K562 (cell line): ENCODE results near the gene TPX2. TPM values are rescaled to one million over a fixed set of nuclear protein-coding genes. Genes with fewer than 3 reads are reported as not detected.

Experiments used
- ATAC-seq: fragments of 200-7000 bp; cut with Tn5 transposase; 3 replicates; pipeline ENCODE4 v1.9.1; 2020; ENCODE audit warnings: moderate library complexity
- BruUV-seq: library from RNA; stranded (reverse); fragments of 400-500 nt; replicated peaks from 2 replicates; lab custom pipeline; 2021; lab: Mats Ljungman, UMichigan
- CTCF ChIA-PET: fragments of 300-600 bp; formaldehyde crosslinking; extraction: SDS; loops from one replicate; lab custom pipeline; 2021; ENCODE audit warnings: low intra/inter-chr PET ratio; lab: Yijun Ruan, JAX
- POLR2A ChIA-PET: fragments of 300-600, 350-650 bp; sonication (Branson Sonifier 250); formaldehyde crosslinking; extraction: SDS; loops from one replicate; lab custom pipeline; 2021; ENCODE audit warnings: antibody characterized with exemption, inconsistent platforms; lab: Yijun Ruan, JAX
- DNase-seq, 4 experiments: peaks; one replicate each; pipeline versions ENCODE4 v3.0.0 to v3.0.0-alpha.2; 2011 to 2018; ENCODE audit warnings: low spot score in 3 of 4, mixed read lengths in 3 of 4; ENCODE audit errors: extremely low read depth in 1 of 4
- FAIRE-seq: peaks from 2 replicates; lab custom pipeline; 2011; peaks lifted over from hg19 to GRCh38; lab: Jason Lieb, UNC
- H2AFZ ChIP-seq: 2 replicates; pipeline ENCODE4 v1.6.0; 2011; ENCODE audit warnings: low read depth, low read length, control low read depth, inconsistent platforms
- H3K27ac ChIP-seq: fragments of 200-600 bp; 3 replicates; pipeline ENCODE4 v1.8.0; 2011; ENCODE audit warnings: low read depth, mild to moderate bottlenecking, control low read depth, inconsistent platforms, low read length, moderate library complexity, mixed read lengths; ENCODE audit errors: extremely low read depth
- H3K27me3 ChIP-seq, 2 experiments: fragments of 300-600 bp in 1 of 2; 2 replicates in 1 of 2; 3 replicates in 1 of 2; pipeline versions ENCODE4 v1.6.0 to v1.8.0; 2011; ENCODE audit warnings: inconsistent platforms in 2 of 2, low read length in 2 of 2, mild to moderate bottlenecking in 1 of 2, mixed read lengths in 1 of 2, moderate library complexity in 1 of 2; ENCODE audit not compliant: control insufficient read depth in 2 of 2, insufficient read depth in 2 of 2
- H3K36me3 ChIP-seq: fragments of 300-600 bp; 3 replicates; pipeline ENCODE4 v1.8.0; 2011; ENCODE audit warnings: mild to moderate bottlenecking, low read length, inconsistent platforms; ENCODE audit not compliant: control insufficient read depth, insufficient read depth
- H3K4me1 ChIP-seq, 2 experiments: fragments of 200-600 bp in 1 of 2; replicated peaks in 1 of 2; 2 replicates in 1 of 2; 3 replicates in 1 of 2; pipeline versions ENCODE4 v1.5.1 to v1.8.0; 2011; ENCODE audit warnings: inconsistent platforms in 2 of 2, low read length in 2 of 2, mild to moderate bottlenecking in 1 of 2, mixed read lengths in 1 of 2, moderate library complexity in 1 of 2; ENCODE audit not compliant: control insufficient read depth in 2 of 2, insufficient read depth in 2 of 2
- H3K4me2 ChIP-seq: 2 replicates; pipeline ENCODE4 v1.6.1; 2011; ENCODE audit warnings: low read length, control low read depth, inconsistent platforms, mixed read lengths; ENCODE audit not compliant: insufficient read depth
- H3K4me3 ChIP-seq: fragments of 200-600 bp; sonication (generic), shearing (Covaris generic); 2 replicates; pipeline ENCODE4 v1.5.1; 2016; ENCODE audit warnings: control low read depth, inconsistent platforms
- H3K79me2 ChIP-seq: fragments of 200-600 bp; 3 replicates; pipeline ENCODE4 v1.8.0; 2011; ENCODE audit warnings: low read length, inconsistent platforms; ENCODE audit not compliant: control insufficient read depth, insufficient read depth
- H3K9ac ChIP-seq, 2 experiments: 2 replicates each; pipeline versions ENCODE4 v1.6.0 to v1.6.1; 2011; ENCODE audit warnings: low read depth in 2 of 2, low read length in 2 of 2, control low read depth in 1 of 2, inconsistent platforms in 1 of 2, mild to moderate bottlenecking in 1 of 2, mixed read lengths in 1 of 2; ENCODE audit not compliant: insufficient read depth in 1 of 2
- H3K9me1 ChIP-seq: one replicate; pipeline ENCODE4 v1.6.0; 2011; ENCODE audit warnings: inconsistent platforms, mild to moderate bottlenecking, low read length, moderate library complexity; ENCODE audit not compliant: control insufficient read depth, insufficient read depth
- H3K9me3 ChIP-seq: replicated peaks from 2 replicates; pipeline ENCODE4 v1.5.1; 2011; ENCODE audit warnings: low read depth, low read length, inconsistent platforms; ENCODE audit not compliant: control insufficient read depth, insufficient read depth
- H4K20me1 ChIP-seq: replicated peaks from 2 replicates; pipeline ENCODE4 v1.6.1; 2011; ENCODE audit warnings: low read length, inconsistent platforms, mixed read lengths; ENCODE audit not compliant: control insufficient read depth, insufficient read depth
- ADNP ChIP-seq: fragments of 200-800 bp; sonication (Bioruptor generic); IDR thresholded peaks from 2 replicates; pipeline ENCODE4 v1.6.1; 2016; ENCODE audit warnings: missing genetic modification characterization, missing compliant biosample characterization
- BRD4 ChIP-seq: fragments of 200-600 bp; sonication (generic); IDR thresholded peaks from 2 replicates; pipeline ENCODE4 v1.6.1; 2017; ENCODE audit warnings: inconsistent platforms
- CAMTA2 ChIP-seq: fragments of 250-450 bp; sonication (Bioruptor Pico); conservative IDR thresholded peaks from 2 replicates; pipeline ENCODE4 v1.5.1; 2022
- CBX1 ChIP-seq: sonication (generic); IDR thresholded peaks from 2 replicates; pipeline ENCODE4 v1.6.1; 2016; ENCODE audit warnings: antibody characterized with exemption, low read depth, mild to moderate bottlenecking
- ESRRA ChIP-seq: fragments of 450-650 bp; IDR thresholded peaks from 2 replicates; pipeline ENCODE4 v1.6.1; 2014; ENCODE audit warnings: low read depth, mild to moderate bottlenecking, moderate library complexity, borderline replicate concordance
- FIP1L1 ChIP-seq: fragments of 200-400 bp; formaldehyde crosslinking; IDR thresholded peaks from 2 replicates; pipeline ENCODE4 v1.6.1; 2018; ENCODE audit warnings: mild to moderate bottlenecking, low read depth, low read length; ENCODE audit not compliant: poor library complexity, severe bottlenecking
- GTF2A2 ChIP-seq: IDR thresholded peaks from 2 replicates; pipeline ENCODE4 v1.6.1; 2016; ENCODE audit warnings: mild to moderate bottlenecking, missing genetic modification characterization, missing compliant biosample characterization
- HDAC2 ChIP-seq: fragments of 450-650 bp; IDR thresholded peaks from 2 replicates; pipeline ENCODE4 v1.6.1; 2016; ENCODE audit warnings: mild to moderate bottlenecking
- HNRNPH1 ChIP-seq: fragments of 200-400 bp; formaldehyde crosslinking; optimal IDR thresholded peaks from 2 replicates; pipeline ENCODE3; 2017; ENCODE audit warnings: low read depth, mild to moderate bottlenecking, low read length, moderate library complexity
- HSF4 ChIP-seq: fragments of 250-450 bp; sonication (Bioruptor Pico); IDR thresholded peaks from 2 replicates; pipeline ENCODE4 v2.1.2; 2022; ENCODE audit warnings: mild to moderate bottlenecking, moderate library complexity, borderline replicate concordance
- KDM1A ChIP-seq, 2 experiments: fragments of 450-650 bp; IDR thresholded peaks; 2 replicates each; pipeline ENCODE4 v1.6.1; 2016; ENCODE audit warnings: mild to moderate bottlenecking in 2 of 2
- MLX ChIP-seq, 2 experiments: fragments of 450-650 bp in 1 of 2; sonication (generic) in 1 of 2; formaldehyde crosslinking; conservative IDR thresholded peaks; 2 replicates each; pipeline versions ENCODE4 v1.4.0 to v1.8.1; 2020 to 2022; ENCODE audit warnings: mild to moderate bottlenecking in 1 of 2, missing genetic modification reagents in 1 of 2
- NCOA1 ChIP-seq: fragments of 450-650 bp; IDR thresholded peaks from 2 replicates; pipeline ENCODE4 v1.6.1; 2016; ENCODE audit warnings: low read depth
- NCOA6 ChIP-seq: fragments of 450-650 bp; IDR thresholded peaks from 2 replicates; pipeline ENCODE4 v1.6.1; 2017; ENCODE audit warnings: mild to moderate bottlenecking
- SNIP1 ChIP-seq: fragments of 450-650 bp; IDR thresholded peaks from 2 replicates; pipeline ENCODE4 v1.7.1; 2017; ENCODE audit warnings: low read depth, mild to moderate bottlenecking
- SRSF1 ChIP-seq: fragments of 200-400 bp; formaldehyde crosslinking; IDR thresholded peaks from 2 replicates; pipeline ENCODE4 v1.6.1; 2017; ENCODE audit warnings: mild to moderate bottlenecking, low read depth, low read length, moderate library complexity
- STAT6 ChIP-seq: sonication (generic); formaldehyde crosslinking; IDR thresholded peaks from 2 replicates; pipeline ENCODE4 v1.8.1; 2023; ENCODE audit warnings: mild to moderate bottlenecking, missing genetic modification reagents
- TCF3 ChIP-seq: sonication (generic); formaldehyde crosslinking; IDR thresholded peaks from 2 replicates; pipeline ENCODE4 v1.4.0; 2020; ENCODE audit warnings: mild to moderate bottlenecking, missing genetic modification reagents
- TSC22D4 ChIP-seq: fragments of 450-650 bp; IDR thresholded peaks from 2 replicates; pipeline ENCODE4 v1.6.1; 2016; ENCODE audit warnings: missing genetic modification characterization, missing biosample characterization, control low read depth
- ZBTB7A ChIP-seq: IDR thresholded peaks from 2 replicates; pipeline ENCODE4 v1.6.1; 2011; ENCODE audit warnings: low read depth, mild to moderate bottlenecking, low read length, moderate library complexity, borderline replicate concordance; ENCODE audit not compliant: control insufficient read depth
- ZNF644 ChIP-seq: fragments of 200-800 bp; sonication (Bioruptor generic); IDR thresholded peaks from 2 replicates; pipeline ENCODE4 v1.6.1; 2016; ENCODE audit warnings: low read depth, missing genetic modification characterization, missing compliant biosample characterization
- WGBS: fragments of 100-300 bp; shearing (Covaris generic); methylation state at CpG from one replicate; pipeline ENCODE4 v1.1.6; 2016; ENCODE audit warnings: low coverage, mixed read lengths; ENCODE audit not compliant: insufficient coverage; ENCODE audit errors: missing lambda C conversion rate; 5-methylcytosine and 5-hydroxymethylcytosine counted together
- in situ Hi-C: fragments of 300-500 bp; cut with MboI; formaldehyde crosslinking; loops from 4 replicates; pipeline ENCODE4 v1.15.0; 2018; ENCODE audit warnings: inconsistent platforms, mixed read lengths
- intact Hi-C: fragments of 100-400 bp; cut with micrococcal nuclease; formaldehyde crosslinking; loops from 2 replicates; pipeline ENCODE4 v1.14.2; 2022
- polyA plus RNA-seq, 8 experiments: library from polyadenylated mRNA; depleted of rRNA in 4 of 8; stranded (reverse) in 5 of 8; unstranded in 3 of 8; fragments of >200 nt; fragmentation: Nextera tagmentation in 2 of 8; fragmentation: Illumina TruSeq in 1 of 8; extraction: Ambion mirVana in 2 of 8; extraction: Trizol in 1 of 8; gene quantifications; 2 replicates each; pipeline versions ENCODE4 v1.2.1 to v1.2.3, GENCODE V29; 2011 to 2014; ENCODE audit warnings: inconsistent platforms in 1 of 8, missing spikeins in 1 of 8
- total RNA-seq, 7 experiments: library from RNA; depleted of rRNA in 6 of 7; stranded (reverse); fragments of >200 nt in 6 of 7; fragmentation: Illumina TruSeq in 2 of 7; extraction: Trizol in 2 of 7; gene quantifications; 2 replicates each; pipeline versions ENCODE4 v1.2.1 to v1.2.3, GENCODE V29; 2011 to 2021; ENCODE audit warnings: low replicate concordance in 1 of 7

The TPX2 gene
- total and polyA plus RNA-seq, 9 of the 15 experiments (the other 6 are each of a cell fraction or from before 2014, with no cell fraction given): 48.0 to 241 (median 133) TPM

GRCh38 chr20:31839782-31840487 is 100.8 kb downstream of the TPX2 start:
- BruUV-seq: no TSS peak
- Histone ChIP-seq H3K9me3 (no peaks in the 10 kb centered on the region), H3K36me3 (no peaks in the 10 kb centered on the region), H3K4me3 (no peak overlapping the region), H3K79me2 (no peaks in the 10 kb centered on the region), H3K9me1 (no peaks in the 10 kb centered on the region), H3K9ac (no peak overlapping the region), H2AFZ (no peak overlapping the region), H3K4me2 (no peak overlapping the region), H3K27me3 (no peaks in the 10 kb centered on the region; a peak in 1 of 5 replicates), H3K4me1 (peaks cover 35 to 52% of the 10 kb centered on the region in 2 experiments), H3K27ac (no peak overlapping the region), H4K20me1 (0 out of 2 replicates have a peak, but pooled peaks cover 6% of the 10 kb centered on the region)
- FAIRE-seq: no peak
- ATAC-seq: no peak
- in situ Hi-C loops (loop anchor here (25.0 kb wide), 1 partner anchor 822 kb away; the partner anchor contains the start of gene C20orf203), intact Hi-C loops (loop anchor here (5.0 kb wide), 1 partner anchor 278 kb away; no protein-coding TSS in a partner anchor)
- WGBS: 30% methylated on average over 5 of the region's 5 CpGs
- ChIA-PET CTCF (no interaction called here), POLR2A (interaction anchor here (0.5 to 1.5 kb wide), 2 partner anchors 13 to 276 kb away, joined by 3 to 4 read pairs; no protein-coding TSS in a partner anchor)
- DNase-seq: peak in 1 of 4 experiments; percentile 16
- TF ChIP-seq FIP1L1: no peak
- no peak for TF ChIP-seq BRD4
- no peak for TF ChIP-seq HSF4 (CRISPR knock-in tag)
- peak; percentile 85; the same call in 1 of the 2 replicates for TF ChIP-seq HDAC2
- no peak for TF ChIP-seq NCOA6
- TF ChIP-seq STAT6 (CRISPR knock-in tag): no peak
- peak; percentile 86 for TF ChIP-seq ESRRA
- TF ChIP-seq ZNF644 (tag): no peak
- TF ChIP-seq SRSF1: no peak
- TF ChIP-seq TSC22D4: no peak
- peak; percentile 83 to 91 for TF ChIP-seq KDM1A (IDR thresholded peaks at IDR 0.05)
- TF ChIP-seq SNIP1: no peak
- TF ChIP-seq NCOA1: no peak
- no peak for TF ChIP-seq ZBTB7A
- peak; percentile 90 for TF ChIP-seq ADNP (tag)
- TF ChIP-seq CBX1: peak; percentile 81; the same call in 1 of the 2 replicates
- TF ChIP-seq TCF3: no peak
- no peak for TF ChIP-seq GTF2A2 (tag)
- TF ChIP-seq MLX (CRISPR knock-in tag; conservative IDR thresholded peaks at IDR 0.05): no peak
- TF ChIP-seq HNRNPH1: no peak
- TF ChIP-seq CAMTA2 (CRISPR knock-in tag): no peak
